Progenitor cell of endocrine pancreas (in vitro differentiated cells): ENCODE results near the gene COX6A2. TPM values are rescaled to one million over a fixed set of nuclear protein-coding genes. Genes with fewer than 3 reads are reported as not detected.

Experiments used
- DNase-seq: peaks from one replicate; pipeline ENCODE4 v3.0.0; 2021; ENCODE audit warnings: low spot score; ENCODE audit not compliant: unreplicated experiment
- H3K27ac Mint-ChIP-seq: 2 replicates; pipeline ENCODE4 v1.8.0; 2021; ENCODE audit warnings: mild to moderate bottlenecking, moderate library complexity, mixed read lengths
- H3K27me3 Mint-ChIP-seq: 2 replicates; pipeline ENCODE4 v1.8.0; 2021; ENCODE audit warnings: mixed read lengths
- H3K36me3 Mint-ChIP-seq: 2 replicates; pipeline ENCODE4 v1.8.0; 2022; ENCODE audit warnings: mixed read lengths; ENCODE audit not compliant: insufficient read depth
- H3K4me1 Mint-ChIP-seq: 2 replicates; pipeline ENCODE4 v1.8.0; 2021; ENCODE audit warnings: low read depth, mixed read lengths
- H3K4me3 Mint-ChIP-seq: 2 replicates; pipeline ENCODE4 v1.8.0; 2021; ENCODE audit warnings: low read depth, mild to moderate bottlenecking, moderate library complexity, mixed read lengths
- H3K9me3 Mint-ChIP-seq: 2 replicates; pipeline ENCODE4 v1.8.0; 2021; ENCODE audit warnings: low read depth, mixed read lengths
- CTCF ChIP-seq: fragments of 200-600 bp; sonication (generic); IDR thresholded peaks from one replicate; pipeline ENCODE4 v1.5.0; 2021; ENCODE audit warnings: antibody characterized with exemption, mild to moderate bottlenecking; ENCODE audit not compliant: unreplicated experiment
- total RNA-seq: library from RNA; stranded (reverse); gene quantifications from 2 replicates; pipeline ENCODE4 v1.2.1, GENCODE V29; 2021

The COX6A2 gene
- total RNA-seq, 1 donor from 2014 or later: not detected

- peak; percentile 60 for TF ChIP-seq CTCF
- Mint-ChIP-seq H3K4me1 (peaks cover 15% of the 10 kb centered on the region), H3K36me3 (peaks cover 5% of the 10 kb centered on the region), H3K27ac (peak within 1 kb of the TSS; percentile 98), H3K27me3 (no peaks in the 10 kb centered on the region), H3K4me3 (peak within 1 kb of the TSS; percentile 88), H3K9me3 (no peaks in the 10 kb centered on the region)
- DNase-seq: peak; percentile 92
Measured at GRCh38 chr16:31458844-31459686, 30.9 kb upstream of the COX6A2 start, which contains the start of gene ARMC5. Gene ARMC5 (plus strand): TSS chr16:31459501. CDS start chr16:31459525, 24 bp downstream.

DNA sequence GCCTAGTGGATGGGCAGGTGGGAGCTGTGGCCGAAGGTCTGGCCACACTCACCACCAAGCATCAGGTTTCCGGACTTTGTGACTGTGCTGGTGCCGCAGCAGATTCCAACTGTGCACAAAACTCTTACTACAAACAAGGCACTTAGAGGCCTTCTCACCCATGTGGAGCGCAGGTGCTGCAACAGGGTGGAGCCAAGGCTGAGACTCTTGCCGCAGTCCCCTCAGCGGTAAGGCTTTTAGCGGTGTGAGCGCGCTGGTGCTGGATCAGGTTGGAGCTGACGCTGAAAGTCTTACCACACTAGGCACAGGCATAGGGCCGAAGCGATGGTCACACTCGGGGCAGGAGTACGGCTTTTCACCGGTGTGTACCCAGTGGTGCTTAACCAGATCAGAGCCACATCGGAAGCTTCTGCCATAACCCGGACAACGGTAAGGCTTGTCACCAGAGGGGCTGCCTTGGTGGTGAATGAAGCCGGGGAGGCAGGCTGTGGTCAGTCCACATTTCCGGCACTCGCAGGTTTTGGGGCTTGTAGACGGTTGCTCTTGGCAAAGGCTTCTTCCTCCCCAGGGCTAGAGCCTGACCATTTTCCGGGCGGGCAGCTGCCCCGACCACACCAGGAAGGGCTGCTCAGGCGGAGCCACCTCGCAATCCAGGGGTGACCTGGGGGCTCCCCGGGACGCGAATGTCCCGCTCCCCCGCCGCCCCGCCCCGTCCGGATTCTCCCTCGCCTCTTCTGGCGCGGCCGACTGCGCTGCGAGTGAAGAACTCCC, 30.1 kb upstream of the COX6A2 start:
- Mint-ChIP-seq H3K9me3 (no peaks in the 10 kb centered on the region), H3K27ac (peak overlapping the region; percentile 93), H3K4me1 (peaks cover 20% of the 10 kb centered on the region), H3K27me3 (no peaks in the 10 kb centered on the region), H3K36me3 (peaks cover 1% of the 10 kb centered on the region), H3K4me3 (peak overlapping the region; percentile 88)
- no peak for TF ChIP-seq CTCF
- DNase-seq: no peak

- H3K27ac Mint-ChIP-seq: no peak overlapping the region
- TF ChIP-seq CTCF: no peak
- H3K9me3 Mint-ChIP-seq: no peaks in the 10 kb centered on the region
- no peaks in the 10 kb centered on the region for H3K27me3 Mint-ChIP-seq
- DNase-seq: no peak
- peaks cover 1% of the 10 kb centered on the region for H3K36me3 Mint-ChIP-seq
- peaks cover 22% of the 10 kb centered on the region for H3K4me1 Mint-ChIP-seq
- peak overlapping the region; percentile 9 for H3K4me3 Mint-ChIP-seq
Measured at GRCh38 chr16:31456988-31457360, 28.8 kb upstream of the COX6A2 start.

GRCh38 chr16:31455601-31456314, 27.6 kb upstream of the COX6A2 start:
- H3K27ac Mint-ChIP-seq: no peak overlapping the region
- no peak overlapping the region for H3K4me3 Mint-ChIP-seq
- H3K27me3 Mint-ChIP-seq: no peaks in the 10 kb centered on the region
- no peaks in the 10 kb centered on the region for H3K9me3 Mint-ChIP-seq
- H3K36me3 Mint-ChIP-seq: peaks cover 1% of the 10 kb centered on the region
- DNase-seq: no peak
- H3K4me1 Mint-ChIP-seq: peaks cover 26% of the 10 kb centered on the region
- TF ChIP-seq CTCF: peak; percentile 38
